Astrocyte (in vitro differentiated cells and primary cell): ENCODE data around the gene TSEN15. TPM values are rescaled to one million over a fixed set of nuclear protein-coding genes. Genes with fewer than 3 reads are reported as not detected.

ENCODE experiments used
- DNase-seq: peaks from one replicate; pipeline ENCODE4 v3.0.0-alpha.2; 2010; ENCODE audit warnings: low read depth
- FAIRE-seq: peaks from 2 replicates; lab custom pipeline; 2011; peaks lifted over from hg19 to GRCh38; lab: Jason Lieb, UNC
- H2AFZ ChIP-seq: 2 replicates; pipeline ENCODE4 v1.6.0; 2012; ENCODE audit warnings: low read depth, low read length, inconsistent platforms
- H3K27ac ChIP-seq: 2 replicates; pipeline ENCODE4 v1.5.1; 2011; ENCODE audit warnings: low read depth, low read length, inconsistent platforms
- H3K27me3 ChIP-seq: 2 replicates; pipeline ENCODE4 v1.6.0; 2011; ENCODE audit warnings: low read length, inconsistent platforms; ENCODE audit not compliant: insufficient read depth
- H3K36me3 ChIP-seq: 2 replicates; pipeline ENCODE4 v1.5.1; 2011; ENCODE audit warnings: low read length, inconsistent platforms; ENCODE audit not compliant: insufficient read depth
- H3K4me1 ChIP-seq: 2 replicates; pipeline ENCODE4 v1.5.1; 2011; ENCODE audit warnings: low read length, inconsistent platforms; ENCODE audit not compliant: insufficient read depth
- H3K4me2 ChIP-seq: 2 replicates; pipeline ENCODE4 v1.6.0; 2012; ENCODE audit warnings: low read length, inconsistent platforms
- H3K4me3 ChIP-seq: 2 replicates; pipeline ENCODE4 v1.5.1; 2011; ENCODE audit warnings: low read depth, mild to moderate bottlenecking, low read length, inconsistent platforms; ENCODE audit not compliant: insufficient read depth
- H3K79me2 ChIP-seq: 2 replicates; pipeline ENCODE4 v1.6.0; 2012; ENCODE audit warnings: mild to moderate bottlenecking, low read length, inconsistent platforms; ENCODE audit not compliant: insufficient read depth
- H3K9ac ChIP-seq: 2 replicates; pipeline ENCODE4 v1.6.0; 2012; ENCODE audit warnings: mild to moderate bottlenecking, low read length, inconsistent platforms
- H3K9me3 ChIP-seq: 2 replicates; pipeline ENCODE4 v1.5.1; 2012; ENCODE audit warnings: low read depth, mild to moderate bottlenecking, low read length, inconsistent platforms; ENCODE audit not compliant: insufficient read depth
- H4K20me1 ChIP-seq: 2 replicates; pipeline ENCODE4 v1.6.0; 2012; ENCODE audit warnings: low read length, inconsistent platforms; ENCODE audit not compliant: insufficient read depth
- H3K27ac Mint-ChIP-seq: one replicate; pipeline ENCODE4 v1.8.0; 2021; ENCODE audit warnings: mild to moderate bottlenecking, mixed read lengths; ENCODE audit not compliant: unreplicated experiment
- H3K27me3 Mint-ChIP-seq: one replicate; pipeline ENCODE4 v1.8.0; 2021; ENCODE audit warnings: low read depth, mixed read lengths; ENCODE audit not compliant: unreplicated experiment
- H3K36me3 Mint-ChIP-seq: one replicate; pipeline ENCODE4 v1.8.0; 2021; ENCODE audit warnings: low read depth, mixed read lengths; ENCODE audit not compliant: unreplicated experiment
- H3K4me1 Mint-ChIP-seq: one replicate; pipeline ENCODE4 v1.8.0; 2021; ENCODE audit warnings: low read depth, mixed read lengths; ENCODE audit not compliant: unreplicated experiment
- H3K4me3 Mint-ChIP-seq: one replicate; pipeline ENCODE4 v1.8.0; 2021; ENCODE audit warnings: mild to moderate bottlenecking, moderate library complexity, mixed read lengths; ENCODE audit not compliant: unreplicated experiment
- H3K9me3 Mint-ChIP-seq: one replicate; pipeline ENCODE4 v1.8.0; 2021; ENCODE audit warnings: mild to moderate bottlenecking, mixed read lengths; ENCODE audit not compliant: unreplicated experiment
- EZH2 ChIP-seq: IDR thresholded peaks from 2 replicates; pipeline ENCODE4 v1.6.1; 2012; ENCODE audit warnings: mild to moderate bottlenecking, low read length, inconsistent platforms; ENCODE audit not compliant: insufficient read depth
- total RNA-seq: library from RNA; stranded (reverse); gene quantifications from 2 replicates; pipeline ENCODE4 v1.2.1, GENCODE V29; 2021
- TF ChIP-seq, protein P1 (sequence below): IDR thresholded peaks from 2 replicates; pipeline ENCODE4 v1.5.1; 2011; ENCODE audit warnings: low read depth, mild to moderate bottlenecking, inconsistent platforms, low read length, moderate library complexity; ENCODE audit not compliant: insufficient read depth

Gene TSEN15
- total RNA-seq, 1 donor from 2014 or later, result 28.0 TPM

DNA sequence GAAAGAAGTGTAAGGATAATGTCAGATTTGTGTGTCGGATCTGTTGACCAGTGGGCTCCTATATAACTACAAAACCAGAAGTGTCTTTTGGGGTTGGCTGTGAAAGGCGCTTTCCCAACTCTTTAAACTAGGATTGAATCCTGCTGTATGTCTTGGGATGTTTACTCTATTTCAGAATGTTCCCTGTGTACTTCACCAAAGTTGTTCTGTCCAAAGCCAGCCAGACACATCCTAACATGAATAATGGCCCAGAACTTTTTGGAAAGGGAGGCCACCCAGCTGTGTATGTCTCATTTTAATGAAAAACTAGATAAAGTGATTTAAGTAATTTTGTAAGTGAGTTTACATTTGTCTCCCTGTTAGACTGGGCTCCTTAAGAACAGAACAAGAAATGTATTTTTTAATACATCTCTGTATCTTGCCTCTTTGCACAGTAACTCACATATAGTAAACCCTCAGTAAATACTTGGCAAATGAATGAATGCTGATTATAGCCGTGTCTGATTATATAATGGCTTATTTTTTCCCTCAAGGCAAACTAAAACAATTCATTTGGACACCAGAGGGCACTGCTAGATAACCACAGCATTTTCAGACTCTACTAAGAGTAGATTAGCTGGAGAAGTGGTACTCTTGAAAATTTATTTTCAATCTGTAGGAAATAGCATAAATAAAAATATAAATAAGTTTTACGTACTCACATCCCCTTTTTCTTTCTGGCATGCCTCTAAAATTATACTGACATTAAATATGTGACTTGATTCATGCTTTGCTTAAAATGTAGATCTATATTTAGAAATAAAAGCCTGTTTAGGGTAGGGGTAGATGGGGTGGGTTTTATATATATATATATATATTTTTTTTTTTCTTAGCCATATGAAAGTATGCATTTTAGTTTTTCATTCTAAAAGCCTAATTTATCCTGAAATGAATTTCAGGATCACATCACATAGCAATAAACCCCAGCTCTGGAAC lies 23.8 kb downstream of the TSEN15 start:
- Histone ChIP-seq H3K9ac (no peak overlapping the region), H3K27me3 (no peaks in the 10 kb centered on the region), H3K4me2 (no peak overlapping the region), H3K36me3 (no peaks in the 10 kb centered on the region), H3K4me1 (no peaks in the 10 kb centered on the region), H3K79me2 (no peaks in the 10 kb centered on the region), H3K9me3 (no peaks in the 10 kb centered on the region), H3K4me3 (no peak overlapping the region), H4K20me1 (no peaks in the 10 kb centered on the region), H3K27ac (no peak overlapping the region), H2AFZ (no peak overlapping the region)
- DNase-seq (peak; percentile 41), FAIRE-seq (no peak)
- H3K36me3 Mint-ChIP-seq, result peaks cover 6% of the 10 kb centered on the region
- peaks cover 4% of the 10 kb centered on the region for H3K4me1 Mint-ChIP-seq
- H3K27ac Mint-ChIP-seq, result no peak overlapping the region
- H3K9me3 Mint-ChIP-seq, result peaks cover 5% of the 10 kb centered on the region
- no peaks in the 10 kb centered on the region for H3K27me3 Mint-ChIP-seq
- TF ChIP-seq EZH2, result no peak
- TF ChIP-seq, protein P1, sequence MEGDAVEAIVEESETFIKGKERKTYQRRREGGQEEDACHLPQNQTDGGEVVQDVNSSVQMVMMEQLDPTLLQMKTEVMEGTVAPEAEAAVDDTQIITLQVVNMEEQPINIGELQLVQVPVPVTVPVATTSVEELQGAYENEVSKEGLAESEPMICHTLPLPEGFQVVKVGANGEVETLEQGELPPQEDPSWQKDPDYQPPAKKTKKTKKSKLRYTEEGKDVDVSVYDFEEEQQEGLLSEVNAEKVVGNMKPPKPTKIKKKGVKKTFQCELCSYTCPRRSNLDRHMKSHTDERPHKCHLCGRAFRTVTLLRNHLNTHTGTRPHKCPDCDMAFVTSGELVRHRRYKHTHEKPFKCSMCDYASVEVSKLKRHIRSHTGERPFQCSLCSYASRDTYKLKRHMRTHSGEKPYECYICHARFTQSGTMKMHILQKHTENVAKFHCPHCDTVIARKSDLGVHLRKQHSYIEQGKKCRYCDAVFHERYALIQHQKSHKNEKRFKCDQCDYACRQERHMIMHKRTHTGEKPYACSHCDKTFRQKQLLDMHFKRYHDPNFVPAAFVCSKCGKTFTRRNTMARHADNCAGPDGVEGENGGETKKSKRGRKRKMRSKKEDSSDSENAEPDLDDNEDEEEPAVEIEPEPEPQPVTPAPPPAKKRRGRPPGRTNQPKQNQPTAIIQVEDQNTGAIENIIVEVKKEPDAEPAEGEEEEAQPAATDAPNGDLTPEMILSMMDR, result peak; percentile 67
- no peak overlapping the region for H3K4me3 Mint-ChIP-seq

- H3K27me3 Mint-ChIP-seq, result no peaks in the 10 kb centered on the region
- no peaks in the 10 kb centered on the region for H4K20me1 ChIP-seq
- no peaks in the 10 kb centered on the region for H3K27me3 ChIP-seq
- H3K27ac Mint-ChIP-seq, result no peak overlapping the region
- H3K4me2 ChIP-seq, result no peak overlapping the region
- H3K9me3 ChIP-seq, result no peaks in the 10 kb centered on the region
- H3K4me1 ChIP-seq, result no peaks in the 10 kb centered on the region
- no peak for TF ChIP-seq EZH2
- TF ChIP-seq, protein P1, result no peak
- H3K4me3 Mint-ChIP-seq, result no peak overlapping the region
- DNase-seq, result peak; percentile 7
- peaks cover 6% of the 10 kb centered on the region for H3K36me3 Mint-ChIP-seq
- H3K9me3 Mint-ChIP-seq, result peaks cover 5% of the 10 kb centered on the region
- FAIRE-seq, result no peak
- H3K4me1 Mint-ChIP-seq, result no peaks in the 10 kb centered on the region
- H3K27ac ChIP-seq, result no peak overlapping the region
- no peak overlapping the region for H3K9ac ChIP-seq
- H3K79me2 ChIP-seq, result no peaks in the 10 kb centered on the region
- no peak overlapping the region for H2AFZ ChIP-seq
- H3K4me3 ChIP-seq, result no peak overlapping the region
- H3K36me3 ChIP-seq, result no peaks in the 10 kb centered on the region
These were observed 27.2 kb downstream of the TSEN15 start for GRCh38 chr1:184078564-184079249.
